Measurements from ENCODE around the gene PLPPR4. TPM values are rescaled to one million over a fixed set of nuclear protein-coding genes. Genes with fewer than 3 reads are reported as not detected.
"Not testable (repeated sequence)": the region's sequence is repeated elsewhere in the genome, so short reads cannot be mapped to it uniquely, and the experiment has no call there.

The PLPPR4 gene
- total and polyA plus RNA-seq, 8 donors, result 0.24 to 3.1 (median 0.66) TPM

DNA sequence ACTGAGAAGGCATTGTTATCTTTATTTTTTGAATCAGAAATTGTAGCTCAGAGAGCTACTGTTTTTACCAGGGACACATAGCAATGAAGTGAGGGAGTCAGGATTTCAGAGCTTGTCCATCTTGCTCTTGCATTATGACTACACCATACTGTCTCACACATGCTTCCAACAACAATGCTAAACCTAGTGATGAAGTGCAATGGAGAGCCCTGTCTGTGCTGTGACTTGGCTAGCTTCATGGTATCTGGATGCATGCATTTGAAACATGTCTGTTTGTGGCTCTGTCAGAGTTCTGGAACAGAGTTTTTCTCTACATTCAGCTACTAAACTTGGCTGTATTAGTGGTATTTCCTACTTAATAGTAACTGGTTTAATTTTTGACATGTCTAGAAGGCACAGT is 7.0 kb downstream of the PLPPR4 start:
- H3K36me3 ChIP-seq, result no peaks in the 10 kb centered on the region
- TF ChIP-seq, protein P1, sequence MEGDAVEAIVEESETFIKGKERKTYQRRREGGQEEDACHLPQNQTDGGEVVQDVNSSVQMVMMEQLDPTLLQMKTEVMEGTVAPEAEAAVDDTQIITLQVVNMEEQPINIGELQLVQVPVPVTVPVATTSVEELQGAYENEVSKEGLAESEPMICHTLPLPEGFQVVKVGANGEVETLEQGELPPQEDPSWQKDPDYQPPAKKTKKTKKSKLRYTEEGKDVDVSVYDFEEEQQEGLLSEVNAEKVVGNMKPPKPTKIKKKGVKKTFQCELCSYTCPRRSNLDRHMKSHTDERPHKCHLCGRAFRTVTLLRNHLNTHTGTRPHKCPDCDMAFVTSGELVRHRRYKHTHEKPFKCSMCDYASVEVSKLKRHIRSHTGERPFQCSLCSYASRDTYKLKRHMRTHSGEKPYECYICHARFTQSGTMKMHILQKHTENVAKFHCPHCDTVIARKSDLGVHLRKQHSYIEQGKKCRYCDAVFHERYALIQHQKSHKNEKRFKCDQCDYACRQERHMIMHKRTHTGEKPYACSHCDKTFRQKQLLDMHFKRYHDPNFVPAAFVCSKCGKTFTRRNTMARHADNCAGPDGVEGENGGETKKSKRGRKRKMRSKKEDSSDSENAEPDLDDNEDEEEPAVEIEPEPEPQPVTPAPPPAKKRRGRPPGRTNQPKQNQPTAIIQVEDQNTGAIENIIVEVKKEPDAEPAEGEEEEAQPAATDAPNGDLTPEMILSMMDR (IDR thresholded peaks at IDR 0.05), result no peak
- FAIRE-seq (no peak), DNase-seq (no peak), ATAC-seq (no peak)
- H3K4me1 ChIP-seq, result no peaks in the 10 kb centered on the region
- no peaks in the 10 kb centered on the region for H3K27me3 ChIP-seq
- no peak overlapping the region for H3K4me3 ChIP-seq
- no peak overlapping the region for H3K27ac ChIP-seq
- H3K9me3 ChIP-seq, result no peaks in the 10 kb centered on the region
- intact Hi-C loops (cut with DNase I), result no loop called here

DNA sequence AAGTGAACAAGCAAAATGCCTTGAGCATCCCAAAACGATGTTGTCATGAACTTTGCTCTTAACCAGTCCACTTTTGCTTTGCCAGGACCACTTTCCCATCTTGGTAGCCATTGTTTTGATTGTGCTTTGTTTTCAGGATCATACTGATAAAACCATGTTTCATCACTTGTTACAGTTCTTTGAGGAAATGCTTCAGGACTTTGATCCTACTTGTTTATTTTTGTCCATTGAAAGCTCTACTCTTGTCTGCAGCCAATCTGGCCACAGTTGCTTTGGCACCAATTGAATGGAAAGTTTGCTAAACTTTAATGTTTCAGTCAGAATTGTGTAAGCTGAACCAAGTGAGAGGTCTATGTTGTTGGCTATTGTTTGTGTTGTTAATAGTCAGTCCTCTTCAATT is 12.8 kb downstream of the PLPPR4 start:
- intact Hi-C loops (cut with DNase I), result no loop called here
- no peak for ATAC-seq
- FAIRE-seq, result no peak
- Histone ChIP-seq H3K36me3 (no peaks in the 10 kb centered on the region), H3K27ac (no peak overlapping the region), H3K4me1 (no peaks in the 10 kb centered on the region), H3K9me3 (no peaks in the 10 kb centered on the region), H3K4me3 (no peak overlapping the region), H3K27me3 (no peaks in the 10 kb centered on the region)
- WGBS, 2 donors, result 53 to 59% methylated on average over 1 of the region's 1 CpG
- DNase-seq, result no peak
- TF ChIP-seq, protein P1 (IDR thresholded peaks at IDR 0.05), result no peak

DNA sequence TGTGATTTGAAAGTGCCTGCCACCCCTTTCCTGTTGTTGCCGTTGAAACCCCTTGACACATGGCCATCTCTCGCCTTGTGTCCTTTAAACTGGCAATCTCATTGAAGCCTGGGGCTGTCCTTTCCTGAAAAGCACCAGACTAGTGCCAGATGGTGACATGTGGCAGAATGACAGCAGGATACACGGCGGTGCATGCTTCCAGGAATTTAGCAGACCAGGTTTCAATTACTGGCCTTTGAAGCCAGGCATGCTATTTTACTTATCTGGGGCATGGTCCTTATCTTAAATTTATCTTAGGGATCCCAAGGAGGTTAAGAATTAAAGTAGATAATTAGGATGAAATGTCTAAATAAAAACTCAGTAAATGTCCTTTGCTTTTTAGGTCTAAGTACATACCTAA is 15.2 kb downstream of the PLPPR4 start:
- no peak for FAIRE-seq
- Histone ChIP-seq H3K36me3 (no peaks in the 10 kb centered on the region), H3K27me3 (no peaks in the 10 kb centered on the region), H3K27ac (no peak overlapping the region), H3K4me1 (no peaks in the 10 kb centered on the region), H3K9me3 (no peaks in the 10 kb centered on the region), H3K4me3 (no peak overlapping the region)
- WGBS, 2 donors, result 33 to 43% methylated on average over 4 of the region's 4 CpGs
- intact Hi-C loops (cut with DNase I), result no loop called here
- DNase-seq, result no peak
- ATAC-seq, result no peak
- TF ChIP-seq, protein P1 (IDR thresholded peaks at IDR 0.05), result no peak

DNA sequence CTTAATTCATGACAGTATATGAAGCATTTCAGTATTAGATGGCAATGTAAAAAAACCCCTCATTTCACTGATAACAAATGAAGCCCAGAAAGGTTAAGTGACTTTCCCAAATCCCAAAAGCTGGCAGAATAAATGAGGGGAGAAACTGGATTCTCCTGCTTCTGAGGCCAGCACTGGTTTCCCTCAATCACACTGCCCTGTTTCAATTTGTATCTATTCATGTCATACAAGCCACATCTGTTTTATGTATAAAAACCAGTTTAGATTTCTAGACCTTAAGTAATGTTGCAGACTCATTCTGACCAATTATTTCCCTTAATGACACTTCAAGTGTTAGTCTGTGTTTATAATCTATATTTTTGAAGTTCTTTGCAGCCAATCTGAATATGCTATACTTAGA is 16.8 kb downstream of the PLPPR4 start:
- no peak for DNase-seq
- intact Hi-C loops (cut with DNase I), result no loop called here
- Histone ChIP-seq H3K4me3 (no peak overlapping the region), H3K9me3 (no peaks in the 10 kb centered on the region), H3K27me3 (no peaks in the 10 kb centered on the region), H3K27ac (no peak overlapping the region), H3K4me1 (no peaks in the 10 kb centered on the region), H3K36me3 (no peaks in the 10 kb centered on the region)
- no peak for FAIRE-seq
- TF ChIP-seq, protein P1 (IDR thresholded peaks at IDR 0.05), result no peak
- ATAC-seq, result no peak

DNA sequence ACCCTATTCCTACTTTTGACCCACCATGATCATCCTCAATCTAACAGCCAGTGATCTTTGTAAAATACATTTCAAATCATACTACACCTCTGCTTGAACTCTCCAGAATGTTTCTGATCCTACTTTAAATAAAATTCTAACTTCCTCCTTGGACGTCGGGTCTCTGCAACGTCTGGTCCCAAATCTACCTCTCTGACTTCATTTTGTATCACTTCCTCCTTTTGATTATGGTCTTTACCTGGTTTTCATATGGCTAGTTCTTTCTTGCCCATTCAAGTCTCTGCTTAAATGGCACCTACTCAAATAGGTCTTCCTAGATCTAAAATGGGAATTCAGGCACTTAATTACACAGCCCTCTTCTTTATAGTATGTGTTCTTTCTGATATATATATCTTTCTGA is 18.2 kb downstream of the PLPPR4 start:
- Histone ChIP-seq H3K27ac (no peak overlapping the region), H3K4me3 (no peak overlapping the region), H3K27me3 (no peaks in the 10 kb centered on the region), H3K4me1 (no peaks in the 10 kb centered on the region), H3K9me3 (no peaks in the 10 kb centered on the region), H3K36me3 (no peaks in the 10 kb centered on the region)
- DNase-seq (no peak), FAIRE-seq (no peak), ATAC-seq (no peak)
- WGBS, 2 donors, result 27 to 31% methylated on average over 3 of the region's 3 CpGs
- TF ChIP-seq, protein P1 (IDR thresholded peaks at IDR 0.05), result no peak
- intact Hi-C loops (cut with DNase I), result no loop called here

DNA sequence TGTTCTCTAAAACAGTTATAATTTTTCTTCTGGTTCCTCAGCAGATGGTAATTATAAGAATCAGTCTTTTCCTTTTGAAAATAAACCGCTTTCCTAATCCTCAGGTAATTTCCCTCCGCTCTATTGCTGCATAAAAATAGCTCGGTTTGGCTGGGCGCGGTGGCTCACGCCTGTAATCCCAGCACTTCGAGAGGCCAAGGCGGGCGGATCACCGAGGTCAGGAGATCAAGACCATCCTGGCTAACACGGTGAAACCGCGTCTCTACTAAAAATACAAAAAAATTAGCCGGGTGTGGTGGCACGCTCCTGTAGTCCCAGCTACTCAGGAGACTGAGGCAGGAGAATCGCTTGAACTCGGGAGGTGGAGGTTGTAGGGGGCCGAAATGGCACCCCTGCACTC is 19.2 kb downstream of the PLPPR4 start:
- FAIRE-seq; H3K27ac ChIP-seq; ATAC-seq; DNase-seq; H3K4me1 ChIP-seq; H3K4me3 ChIP-seq; H3K27me3 ChIP-seq; H3K9me3 ChIP-seq; H3K36me3 ChIP-seq; intact Hi-C loops (cut with DNase I): not testable (repeated sequence)
- 80 to 88% methylated on average over 18 of the region's 18 CpGs for WGBS, 2 donors

Data from pancreas (tissue), 10 donors.